ENCODE data around the gene BNC2.

Gene BNC2

DNA sequence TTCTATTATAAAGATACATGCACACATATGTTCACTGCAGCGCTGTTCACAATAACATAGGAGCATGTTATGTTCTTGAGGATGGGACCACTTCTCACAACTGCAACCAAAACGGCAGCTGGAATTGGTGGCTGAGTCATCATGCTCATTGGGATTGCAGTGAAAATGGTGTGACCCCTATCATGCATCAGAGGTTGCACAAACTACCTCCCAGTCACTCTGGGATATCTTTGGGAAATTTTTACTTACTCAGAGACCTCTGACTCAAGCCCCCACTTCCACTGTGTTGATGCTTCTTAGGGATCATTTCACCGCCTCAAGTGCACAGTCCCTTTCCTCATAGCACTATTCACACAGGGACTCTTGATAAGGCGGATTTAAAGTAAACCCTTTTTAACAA is 474.1 kb downstream of the BNC2 start:
- no peak overlapping the region for H3K9ac ChIP-seq (ENCODE audit: low read length)
- H3K9me3 ChIP-seq (ENCODE audit: control insufficient read depth, insufficient read depth, low read depth, low read length), result peaks cover 10% of the 10 kb centered on the region; the same call in 1 of the 2 replicates
- H3K27ac ChIP-seq (ENCODE audit: low read depth, low read length), result no peak overlapping the region
- H3K27me3 ChIP-seq (ENCODE audit: control insufficient read depth, insufficient read depth, low read length), result no peaks in the 10 kb centered on the region
- no peak overlapping the region for H3K4me3 ChIP-seq (ENCODE audit: low read depth, low read length)
- H3K4me1 ChIP-seq (ENCODE audit: control insufficient read depth, insufficient read depth, low read length), result no peaks in the 10 kb centered on the region
- no peaks in the 10 kb centered on the region for H3K36me3 ChIP-seq (ENCODE audit: control insufficient read depth, insufficient read depth, low read length)

DNA sequence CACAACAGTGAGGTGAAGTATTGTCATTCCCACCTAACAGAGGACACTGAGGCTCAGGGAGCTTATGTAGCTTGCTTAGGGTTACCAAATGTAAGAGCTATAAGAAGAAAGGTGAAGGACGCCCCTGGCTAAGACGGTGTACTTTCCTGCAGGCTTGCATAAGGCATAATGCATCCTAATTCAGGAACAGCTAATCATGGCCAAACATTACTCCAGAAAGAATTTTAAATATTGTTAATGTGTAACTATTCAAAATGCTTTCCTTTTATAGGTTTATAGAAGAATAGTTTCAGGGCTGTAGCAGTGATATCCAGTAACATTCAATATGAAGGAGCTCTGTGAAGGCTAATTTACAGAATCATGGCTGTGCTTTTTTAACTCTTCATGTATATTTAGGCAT is 479.1 kb downstream of the BNC2 start:
- no peak overlapping the region for H3K9ac ChIP-seq (ENCODE audit: low read length)
- no peaks in the 10 kb centered on the region for H3K4me1 ChIP-seq (ENCODE audit: control insufficient read depth, insufficient read depth, low read length)
- H3K36me3 ChIP-seq (ENCODE audit: control insufficient read depth, insufficient read depth, low read length), result no peaks in the 10 kb centered on the region
- no peaks in the 10 kb centered on the region for H3K27me3 ChIP-seq (ENCODE audit: control insufficient read depth, insufficient read depth, low read length)
- H3K4me3 ChIP-seq (ENCODE audit: low read depth, low read length), result no peak overlapping the region
- H3K27ac ChIP-seq (ENCODE audit: low read depth, low read length), result no peak overlapping the region
- peaks cover 6% of the 10 kb centered on the region; the same call in 1 of the 2 replicates for H3K9me3 ChIP-seq (ENCODE audit: control insufficient read depth, insufficient read depth, low read depth, low read length)

DNA sequence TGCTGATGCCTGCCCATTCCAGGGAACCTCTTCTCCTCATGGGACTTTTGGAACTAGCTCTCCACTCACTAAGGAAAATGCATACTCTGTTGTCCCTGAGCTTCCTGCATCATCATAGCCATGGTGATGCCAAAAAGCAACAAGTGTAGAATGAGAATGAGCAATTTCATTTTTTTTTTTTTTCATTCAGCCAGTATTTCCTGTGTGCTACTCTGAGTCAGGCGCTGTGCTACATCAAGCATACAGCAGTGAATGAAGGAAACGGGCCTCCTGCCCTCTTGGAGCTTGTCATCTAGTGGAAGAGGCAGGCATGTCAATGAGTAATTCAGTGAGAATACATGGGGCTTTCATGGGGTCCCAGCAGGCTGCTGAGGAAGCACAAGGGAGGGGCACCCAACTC is 483.1 kb downstream of the BNC2 start:
- Histone ChIP-seq H3K9me3 (ENCODE audit: control insufficient read depth, insufficient read depth, low read depth, low read length) (peaks cover 3% of the 10 kb centered on the region; the same call in 1 of the 2 replicates), H3K27me3 (ENCODE audit: control insufficient read depth, insufficient read depth, low read length) (no peaks in the 10 kb centered on the region), H3K27ac (ENCODE audit: low read depth, low read length) (no peak overlapping the region), H3K36me3 (ENCODE audit: control insufficient read depth, insufficient read depth, low read length) (no peaks in the 10 kb centered on the region), H3K9ac (ENCODE audit: low read length) (no peak overlapping the region), H3K4me3 (ENCODE audit: low read depth, low read length) (no peak overlapping the region), H3K4me1 (ENCODE audit: control insufficient read depth, insufficient read depth, low read length) (no peaks in the 10 kb centered on the region)

DNA sequence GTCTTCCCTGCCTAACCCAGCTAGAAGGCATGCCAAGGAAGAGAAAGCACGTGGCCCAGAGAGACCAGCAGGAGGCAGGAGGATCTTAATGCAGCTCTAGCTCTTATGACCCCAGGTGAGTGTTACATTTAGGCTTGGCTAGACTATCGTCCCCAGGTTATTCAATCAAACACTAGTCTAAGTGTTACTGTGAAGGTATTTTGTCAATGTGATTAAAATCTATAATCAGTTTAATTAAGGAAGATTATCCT is 483.7 kb downstream of the BNC2 start:
- Histone ChIP-seq H3K27me3 (ENCODE audit: control insufficient read depth, insufficient read depth, low read length) (no peaks in the 10 kb centered on the region), H3K9me3 (ENCODE audit: control insufficient read depth, insufficient read depth, low read depth, low read length) (peaks cover 3% of the 10 kb centered on the region; the same call in 1 of the 2 replicates), H3K36me3 (ENCODE audit: control insufficient read depth, insufficient read depth, low read length) (no peaks in the 10 kb centered on the region), H3K9ac (ENCODE audit: low read length) (no peak overlapping the region), H3K27ac (ENCODE audit: low read depth, low read length) (no peak overlapping the region), H3K4me1 (ENCODE audit: control insufficient read depth, insufficient read depth, low read length) (no peaks in the 10 kb centered on the region), H3K4me3 (ENCODE audit: low read depth, low read length) (no peak overlapping the region)

DNA sequence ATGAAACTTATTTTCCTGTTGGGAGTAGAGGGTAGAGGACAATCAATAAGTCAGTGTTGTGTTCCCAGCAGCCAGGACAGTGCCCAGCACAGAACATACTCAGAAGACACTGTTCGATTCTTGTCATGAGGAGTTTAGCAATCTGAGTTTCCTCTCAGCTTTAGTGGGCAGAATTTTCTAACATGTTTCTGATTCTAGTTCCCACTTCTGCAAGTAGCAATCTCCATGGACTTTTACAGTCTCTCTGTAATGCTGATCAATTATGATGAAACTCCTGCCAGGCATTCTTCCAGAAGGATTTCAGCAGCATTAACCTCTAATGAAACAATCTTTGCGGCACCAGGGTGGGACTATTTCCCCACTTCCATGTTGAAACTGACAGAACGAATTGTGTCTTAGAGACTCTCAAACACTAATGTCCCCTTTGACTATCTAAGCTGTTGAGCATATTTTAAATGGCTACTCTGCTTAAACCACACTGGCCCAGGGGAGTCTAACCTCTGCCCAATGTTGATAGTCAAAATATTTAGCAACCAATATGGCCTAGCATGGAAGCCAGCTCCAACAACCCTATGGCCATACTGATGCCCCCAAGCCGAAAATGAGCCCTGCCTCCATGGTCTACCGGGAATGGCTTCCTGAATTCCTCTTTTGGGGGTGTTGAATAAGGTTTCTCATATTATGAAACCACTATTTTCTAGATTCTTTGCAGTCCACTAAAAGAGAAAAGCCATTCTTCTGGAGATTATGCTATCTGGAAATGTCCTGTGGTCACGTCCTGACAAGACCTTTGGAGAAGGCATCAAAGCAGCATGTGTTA is 484.3 kb downstream of the BNC2 start:
- no peak overlapping the region for H3K9ac ChIP-seq (ENCODE audit: low read length)
- no peak overlapping the region for H3K27ac ChIP-seq (ENCODE audit: low read depth, low read length)
- no peaks in the 10 kb centered on the region for H3K4me1 ChIP-seq (ENCODE audit: control insufficient read depth, insufficient read depth, low read length)
- no peaks in the 10 kb centered on the region for H3K36me3 ChIP-seq (ENCODE audit: control insufficient read depth, insufficient read depth, low read length)
- no peaks in the 10 kb centered on the region for H3K27me3 ChIP-seq (ENCODE audit: control insufficient read depth, insufficient read depth, low read length)
- H3K4me3 ChIP-seq (ENCODE audit: low read depth, low read length), result no peak overlapping the region
- H3K9me3 ChIP-seq (ENCODE audit: control insufficient read depth, insufficient read depth, low read depth, low read length), result peaks cover 3% of the 10 kb centered on the region; the same call in 1 of the 2 replicates

DNA sequence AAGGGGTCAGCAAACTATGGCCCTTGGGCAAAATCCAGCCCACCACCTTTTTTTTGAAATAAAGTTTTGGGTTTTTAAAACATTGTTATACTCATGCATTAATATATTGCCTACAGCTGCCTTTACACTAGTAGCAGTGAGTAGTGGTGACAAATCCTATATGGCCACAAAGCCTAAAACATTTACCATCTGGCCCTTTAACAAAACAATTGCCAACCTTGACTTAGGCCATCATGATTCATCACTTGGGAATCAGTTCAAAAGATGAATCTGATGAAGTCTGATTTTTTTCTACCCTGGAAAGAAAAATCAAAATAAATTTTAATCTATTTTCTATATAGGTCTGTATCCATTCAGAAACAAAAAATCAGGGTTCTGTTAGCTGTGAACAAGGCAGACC is 484.9 kb downstream of the BNC2 start:
- no peaks in the 10 kb centered on the region for H3K36me3 ChIP-seq (ENCODE audit: control insufficient read depth, insufficient read depth, low read length)
- no peaks in the 10 kb centered on the region for H3K27me3 ChIP-seq (ENCODE audit: control insufficient read depth, insufficient read depth, low read length)
- no peak overlapping the region for H3K27ac ChIP-seq (ENCODE audit: low read depth, low read length)
- no peaks in the 10 kb centered on the region for H3K4me1 ChIP-seq (ENCODE audit: control insufficient read depth, insufficient read depth, low read length)
- no peak overlapping the region for H3K4me3 ChIP-seq (ENCODE audit: low read depth, low read length)
- H3K9ac ChIP-seq (ENCODE audit: low read length), result no peak overlapping the region
- H3K9me3 ChIP-seq (ENCODE audit: control insufficient read depth, insufficient read depth, low read depth, low read length), result peaks cover 3% of the 10 kb centered on the region; the same call in 1 of the 2 replicates

DNA sequence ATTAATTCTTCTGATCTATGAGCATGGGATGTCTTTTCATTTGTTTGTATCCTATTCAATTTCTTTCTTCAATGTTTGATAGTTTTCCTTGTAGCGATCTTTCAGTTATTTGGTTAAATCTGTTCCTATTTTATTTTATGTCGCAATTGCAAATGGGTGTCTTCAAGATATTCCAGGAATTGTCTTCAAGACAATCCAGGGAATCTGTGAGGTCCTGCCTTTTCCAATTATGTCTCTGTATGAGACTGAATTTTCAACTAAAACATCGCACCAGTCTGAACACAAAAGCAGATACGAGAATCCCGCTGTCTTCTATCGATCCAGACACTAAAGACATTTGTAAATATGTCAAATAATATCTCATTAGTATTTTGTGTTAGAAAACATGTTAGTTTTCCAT is 485.5 kb downstream of the BNC2 start:
- no peaks in the 10 kb centered on the region for H3K27me3 ChIP-seq (ENCODE audit: control insufficient read depth, insufficient read depth, low read length)
- no peak overlapping the region for H3K4me3 ChIP-seq (ENCODE audit: low read depth, low read length)
- no peaks in the 10 kb centered on the region for H3K4me1 ChIP-seq (ENCODE audit: control insufficient read depth, insufficient read depth, low read length)
- H3K27ac ChIP-seq (ENCODE audit: low read depth, low read length), result no peak overlapping the region
- H3K9ac ChIP-seq (ENCODE audit: low read length), result no peak overlapping the region
- no peaks in the 10 kb centered on the region for H3K36me3 ChIP-seq (ENCODE audit: control insufficient read depth, insufficient read depth, low read length)
- H3K9me3 ChIP-seq (ENCODE audit: control insufficient read depth, insufficient read depth, low read depth, low read length), result peaks cover 3% of the 10 kb centered on the region; the same call in 1 of the 2 replicates

DNA sequence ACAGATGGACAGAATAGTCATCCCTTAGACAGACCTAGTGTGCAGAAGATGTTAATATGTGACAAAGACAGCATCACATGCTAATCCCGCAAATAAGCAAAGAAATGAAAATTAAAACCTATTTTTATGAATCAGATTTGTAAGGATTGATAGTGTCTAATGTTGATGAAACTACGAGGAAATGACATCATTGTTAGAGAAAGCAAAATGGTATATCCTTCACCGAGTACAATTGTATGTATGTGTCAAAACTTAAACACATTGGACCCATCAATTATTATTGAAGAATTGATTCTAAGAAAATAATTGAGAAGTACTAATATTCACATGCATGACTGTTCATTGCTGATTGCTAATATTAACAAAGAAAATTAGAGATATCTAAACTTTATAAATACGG is 493.2 kb downstream of the BNC2 start:
- H3K9ac ChIP-seq (ENCODE audit: low read length), result no peak overlapping the region
- no peaks in the 10 kb centered on the region for H3K9me3 ChIP-seq (ENCODE audit: control insufficient read depth, insufficient read depth, low read depth, low read length)
- H3K27ac ChIP-seq (ENCODE audit: low read depth, low read length), result no peak overlapping the region
- no peak overlapping the region for H3K4me3 ChIP-seq (ENCODE audit: low read depth, low read length)
- no peaks in the 10 kb centered on the region for H3K4me1 ChIP-seq (ENCODE audit: control insufficient read depth, insufficient read depth, low read length)
- H3K36me3 ChIP-seq (ENCODE audit: control insufficient read depth, insufficient read depth, low read length), result no peaks in the 10 kb centered on the region
- H3K27me3 ChIP-seq (ENCODE audit: control insufficient read depth, insufficient read depth, low read length), result no peaks in the 10 kb centered on the region

DNA sequence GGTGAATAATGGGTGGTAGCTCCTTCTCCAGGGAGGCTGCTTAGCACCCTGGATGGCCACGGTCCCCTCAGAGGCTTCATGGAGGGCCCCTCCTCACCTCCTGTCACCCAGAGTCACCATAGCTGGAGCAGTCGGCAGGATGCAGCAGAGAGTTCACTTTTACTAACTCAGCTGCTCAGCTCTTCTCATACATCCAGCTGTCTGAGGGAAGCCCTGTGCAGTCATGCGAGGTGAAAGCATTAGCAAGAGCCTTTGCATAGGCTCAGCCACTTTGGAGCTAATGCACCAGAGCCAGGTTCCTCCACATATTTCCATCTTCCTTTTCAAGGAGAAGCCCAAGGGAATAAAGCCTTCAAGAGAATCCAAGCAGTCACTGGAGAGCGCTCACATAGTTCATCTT is 499.2 kb downstream of the BNC2 start:
- H3K36me3 ChIP-seq (ENCODE audit: control insufficient read depth, insufficient read depth, low read length), result no peaks in the 10 kb centered on the region
- H3K27ac ChIP-seq (ENCODE audit: low read depth, low read length), result no peak overlapping the region
- H3K9ac ChIP-seq (ENCODE audit: low read length), result no peak overlapping the region
- H3K27me3 ChIP-seq (ENCODE audit: control insufficient read depth, insufficient read depth, low read length), result no peaks in the 10 kb centered on the region
- no peaks in the 10 kb centered on the region for H3K9me3 ChIP-seq (ENCODE audit: control insufficient read depth, insufficient read depth, low read depth, low read length)
- peaks cover 11% of the 10 kb centered on the region; the same call in 1 of the 2 replicates for H3K4me1 ChIP-seq (ENCODE audit: control insufficient read depth, insufficient read depth, low read length)
- H3K4me3 ChIP-seq (ENCODE audit: low read depth, low read length), result no peak overlapping the region

DNA sequence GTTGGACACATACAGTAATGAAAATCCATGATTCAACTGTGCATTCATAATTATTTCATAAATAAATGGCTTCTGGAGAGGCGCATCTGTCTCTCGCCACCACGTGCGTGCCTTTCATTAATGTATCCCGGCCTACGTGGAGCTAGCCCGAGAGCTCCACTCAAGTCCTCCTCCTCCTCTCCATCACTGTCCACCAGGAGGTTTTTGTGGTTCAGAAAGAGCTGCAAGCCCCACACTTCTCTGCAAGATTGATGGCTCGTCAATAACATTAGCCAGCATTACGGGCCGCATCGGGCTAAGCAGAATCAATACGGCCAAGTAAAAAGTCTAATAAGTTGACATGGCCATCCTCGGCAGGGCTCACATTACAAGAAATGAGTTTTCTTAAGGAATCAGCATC is 499.8 kb downstream of the BNC2 start:
- Histone ChIP-seq H3K36me3 (ENCODE audit: control insufficient read depth, insufficient read depth, low read length) (no peaks in the 10 kb centered on the region), H3K4me1 (ENCODE audit: control insufficient read depth, insufficient read depth, low read length) (peaks cover 11% of the 10 kb centered on the region; the same call in 1 of the 2 replicates), H3K4me3 (ENCODE audit: low read depth, low read length) (no peak overlapping the region), H3K27ac (ENCODE audit: low read depth, low read length) (no peak overlapping the region), H3K9me3 (ENCODE audit: control insufficient read depth, insufficient read depth, low read depth, low read length) (no peaks in the 10 kb centered on the region), H3K9ac (ENCODE audit: low read length) (no peak overlapping the region), H3K27me3 (ENCODE audit: control insufficient read depth, insufficient read depth, low read length) (no peaks in the 10 kb centered on the region)

DNA sequence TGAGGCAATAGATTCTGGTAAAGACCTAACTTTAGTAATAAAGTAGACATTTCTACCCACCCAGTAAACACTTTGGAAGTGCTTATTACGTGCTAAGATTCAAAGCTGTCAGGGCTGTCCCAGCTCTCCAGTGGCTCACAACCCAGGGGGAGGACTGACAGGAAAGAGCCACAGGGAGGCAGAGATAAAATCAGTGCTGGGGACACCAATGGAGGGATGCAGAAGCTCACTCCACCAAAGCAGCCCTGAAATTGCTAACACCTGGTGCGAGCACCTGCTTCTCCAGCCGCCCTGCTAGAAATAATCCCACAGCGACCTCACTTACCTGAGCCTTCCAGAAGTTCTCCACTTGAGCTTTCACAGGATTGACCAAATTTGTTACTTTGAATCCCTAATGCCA is 501.0 kb downstream of the BNC2 start:
- no peaks in the 10 kb centered on the region for H3K36me3 ChIP-seq (ENCODE audit: control insufficient read depth, insufficient read depth, low read length)
- H3K27me3 ChIP-seq (ENCODE audit: control insufficient read depth, insufficient read depth, low read length), result no peaks in the 10 kb centered on the region
- H3K9me3 ChIP-seq (ENCODE audit: control insufficient read depth, insufficient read depth, low read depth, low read length), result no peaks in the 10 kb centered on the region
- H3K9ac ChIP-seq (ENCODE audit: low read length), result no peak overlapping the region
- H3K4me3 ChIP-seq (ENCODE audit: low read depth, low read length), result no peak overlapping the region
- peaks cover 11% of the 10 kb centered on the region; the same call in 1 of the 2 replicates for H3K4me1 ChIP-seq (ENCODE audit: control insufficient read depth, insufficient read depth, low read length)
- no peak overlapping the region for H3K27ac ChIP-seq (ENCODE audit: low read depth, low read length)
